GM12892 (cell line): ENCODE measurements around the gene GALR2.

Experiments used
- POLR2A ChIP-seq: IDR thresholded peaks from 2 replicates; pipeline ENCODE4 v1.6.1; 2011; ENCODE audit warnings: low read depth, low read length, control low read depth
- POLR2AphosphoS5 ChIP-seq: IDR thresholded peaks from 2 replicates; pipeline ENCODE4 v1.6.1; 2011; ENCODE audit warnings: low read depth, low read length, control low read depth

DNA sequence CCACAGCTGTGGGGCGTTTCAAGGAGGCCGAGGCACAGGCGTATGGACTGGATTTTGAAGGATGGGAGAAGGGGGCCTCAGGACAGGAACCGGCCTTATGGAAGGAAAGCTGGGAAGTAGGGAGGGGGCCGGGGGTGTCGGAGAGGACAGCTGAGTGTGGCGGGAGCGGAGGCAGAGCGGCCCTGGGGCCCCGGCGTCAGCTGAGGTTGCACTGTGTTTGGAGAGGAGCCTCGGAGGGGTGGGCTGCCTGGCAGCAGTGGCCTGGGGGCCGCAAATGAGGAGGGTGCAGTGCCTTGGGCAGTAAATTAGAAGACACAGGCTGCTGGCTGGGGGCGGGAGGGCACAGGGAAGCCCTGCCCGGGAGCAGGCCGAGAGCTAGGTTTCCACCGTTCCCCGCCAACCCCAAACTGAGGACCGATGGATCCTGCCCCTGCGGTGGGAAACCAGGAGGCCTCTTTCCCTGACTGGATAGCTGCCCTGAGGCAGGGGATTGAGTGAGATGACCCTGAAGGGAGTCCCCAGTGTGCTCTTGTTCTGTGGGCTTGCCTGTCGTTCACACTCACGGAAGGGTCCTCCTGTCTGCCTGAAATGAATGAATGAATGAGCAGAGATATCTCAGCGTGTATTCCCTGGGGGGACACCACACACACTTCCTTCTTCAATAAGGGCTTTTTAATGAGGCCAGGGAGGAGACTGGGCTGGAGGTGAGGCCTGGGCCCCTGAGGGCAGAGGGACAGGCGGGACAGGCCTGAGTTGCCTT, 48.0 kb downstream of the GALR2 start:
- no peak for TF ChIP-seq POLR2AphosphoS5
- no peak for TF ChIP-seq POLR2A
